Stimulated activated CD8-positive, alpha-beta memory T cell treated with anti-CD3 and anti-CD28 coated beads, Interleukin-2, amount 100 ng/mL, for 1 hour (primary cell): ENCODE measurements around the gene PLD1.
"Not testable (repeated sequence)": the region's sequence is repeated elsewhere in the genome, so short reads cannot be mapped to it uniquely, and the experiment has no call there.

Source experiments
- DNase-seq, 2 donors: peaks; one replicate each; pipeline ENCODE4 v3.0.0-alpha.2; 2020; ENCODE audit warnings: low read depth in 2 of 2

Gene PLD1

DNA sequence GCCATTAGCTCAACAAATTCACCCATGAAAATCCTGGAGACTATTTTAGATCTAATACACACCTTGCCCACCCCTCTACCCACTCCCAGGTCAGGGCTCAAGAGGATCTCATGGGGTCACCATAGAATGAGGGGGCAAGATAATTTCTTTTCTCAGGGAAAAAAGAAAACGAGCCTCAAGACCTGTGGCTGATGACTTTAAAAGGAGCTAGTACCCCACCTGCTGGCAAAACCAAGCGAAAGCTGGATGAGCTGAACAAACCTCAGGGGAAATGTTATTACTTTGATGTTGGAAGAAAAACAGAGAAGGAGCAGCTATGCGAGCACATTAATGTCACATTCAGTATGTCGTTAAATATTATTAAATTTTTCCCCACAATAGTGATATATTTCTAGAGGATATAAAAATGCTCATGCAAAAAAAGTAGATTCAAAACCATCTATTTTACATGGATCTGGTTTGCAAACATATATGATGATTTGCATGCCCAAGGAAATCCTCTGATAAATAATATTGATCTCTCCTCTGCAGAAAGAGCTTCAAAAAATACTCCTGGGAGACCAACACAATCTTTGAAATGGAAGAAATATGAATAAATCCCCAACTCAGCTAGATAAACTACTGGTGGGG, 37.7 kb downstream of the PLD1 start:
- DNase-seq: no peak

DNA sequence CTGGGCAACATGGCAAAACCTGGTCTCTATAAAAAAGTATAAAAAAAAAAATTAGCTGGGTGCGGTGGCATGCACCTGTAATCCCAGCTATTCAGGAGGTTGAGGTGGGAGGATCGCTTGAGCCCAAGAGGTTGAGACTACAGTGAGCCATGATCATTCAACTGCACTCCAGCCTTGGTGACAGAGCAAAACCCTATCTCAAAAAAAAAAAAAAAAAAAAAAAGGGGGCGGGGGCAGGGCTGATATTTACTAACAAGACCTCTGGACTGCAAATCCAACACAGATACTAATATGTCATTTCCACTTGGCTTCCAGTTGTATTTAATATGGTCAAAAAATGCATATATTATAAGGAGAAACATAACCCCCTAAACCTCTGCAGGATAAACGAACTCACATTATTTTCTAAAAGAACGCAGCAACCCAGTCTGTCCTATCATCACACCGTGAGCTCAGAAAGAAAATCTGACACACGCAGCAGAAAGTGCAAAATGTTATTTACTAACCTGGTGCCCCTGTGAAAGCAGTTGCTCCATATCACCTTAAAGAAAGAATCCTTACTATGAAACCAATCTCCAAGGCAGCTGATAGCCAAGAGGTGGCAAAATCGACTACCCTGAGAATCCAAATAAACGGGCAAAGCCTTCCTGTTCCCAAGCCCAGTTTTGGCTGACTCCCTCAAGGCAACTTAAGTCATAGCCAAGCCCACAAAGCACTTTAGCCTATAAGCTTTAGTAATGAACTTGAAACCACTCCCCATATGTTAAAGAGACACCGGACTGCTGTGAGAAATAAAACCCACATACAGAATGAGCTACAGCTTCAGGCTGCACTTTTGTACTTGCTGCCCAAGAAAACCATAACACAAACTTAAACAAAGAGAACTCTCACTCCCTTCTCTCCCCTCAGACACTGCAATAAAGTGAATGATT, 39.3 kb downstream of the PLD1 start:
- DNase-seq: no peak

DNA sequence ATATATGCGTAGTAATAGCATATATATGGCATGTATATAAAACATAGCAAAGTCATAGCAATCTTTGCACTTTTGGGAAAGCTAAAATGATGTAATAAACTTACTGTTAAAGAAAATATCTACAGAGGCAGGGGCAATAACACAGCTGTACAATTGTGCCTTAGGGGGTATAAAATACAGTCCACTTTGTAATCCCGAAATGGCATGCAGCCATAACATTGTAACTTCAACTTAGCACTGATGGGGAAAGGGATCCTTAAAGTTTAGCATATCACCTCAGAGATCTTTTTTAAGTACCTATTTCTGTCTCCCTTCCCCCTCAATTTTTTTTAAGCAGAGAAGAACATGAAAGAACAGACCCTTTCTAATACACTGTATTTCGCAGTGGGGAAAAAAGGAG, 40.8 kb downstream of the PLD1 start:
- DNase-seq: no peak

DNA sequence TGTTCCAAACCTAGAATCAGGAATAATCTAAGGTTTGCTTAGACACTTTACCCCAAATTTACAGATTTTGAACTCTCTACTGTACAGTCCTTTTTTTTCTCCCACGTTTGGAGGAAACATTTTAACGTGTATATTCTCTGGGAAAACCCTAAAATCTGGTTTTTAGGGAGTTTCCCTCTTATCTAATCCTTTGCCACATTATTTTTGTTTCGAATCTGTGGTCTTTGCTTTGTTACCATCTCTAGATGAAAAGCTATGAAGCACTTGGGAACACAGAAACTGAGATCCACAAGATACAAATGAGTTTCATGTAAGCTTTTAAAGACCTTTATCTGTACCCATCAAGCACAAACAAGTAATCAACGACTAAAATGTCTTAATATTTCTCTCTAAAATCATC, 41.3 kb downstream of the PLD1 start:
- DNase-seq: no peak

DNA sequence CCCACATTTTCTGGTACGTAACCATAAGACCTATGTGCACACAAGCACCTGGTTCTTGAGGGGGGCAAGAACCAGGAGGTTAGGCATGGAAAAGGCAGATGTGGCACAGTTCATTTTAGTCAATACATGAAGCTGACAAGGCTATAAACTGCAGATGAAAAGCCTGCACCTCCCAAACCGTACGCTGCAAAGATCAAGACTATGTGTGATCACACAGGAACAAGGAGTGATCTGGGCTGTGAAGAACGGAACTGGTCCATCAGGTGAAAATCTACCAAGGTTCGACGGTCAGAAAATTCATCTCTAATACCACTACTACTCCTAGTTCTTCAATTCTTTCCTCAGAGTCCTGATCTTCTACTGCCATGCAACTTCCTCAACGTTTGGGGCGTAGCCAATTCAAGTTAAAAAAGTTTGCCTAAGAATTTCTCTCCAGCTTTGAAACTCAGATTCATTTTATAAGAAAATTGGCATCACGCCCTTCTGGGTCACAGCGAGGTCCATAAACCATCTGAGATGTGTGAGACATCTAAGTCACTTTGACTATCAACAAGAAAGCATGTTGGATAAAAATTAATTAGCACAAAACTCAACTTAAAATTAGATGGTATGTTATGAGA, 41.9 kb downstream of the PLD1 start:
- no peak for DNase-seq

DNA sequence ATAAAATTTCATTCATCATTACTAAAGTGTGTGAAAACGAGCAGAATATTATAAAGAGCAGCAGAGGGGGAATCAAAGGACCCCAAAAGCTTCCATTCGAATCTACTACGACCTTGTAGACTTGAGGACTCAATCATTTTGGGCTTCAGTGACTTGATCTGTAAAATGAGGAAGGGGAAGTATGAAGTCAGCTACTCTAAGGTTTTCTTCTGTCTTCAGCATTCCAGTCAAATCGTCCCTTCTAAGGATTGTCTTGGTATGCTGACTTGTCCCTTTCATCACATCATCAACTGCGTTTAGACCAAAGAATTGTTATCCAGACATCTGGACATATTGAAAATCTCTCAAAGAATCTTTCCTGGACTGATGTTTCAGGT, 44.8 kb downstream of the PLD1 start:
- DNase-seq: no peak

DNA sequence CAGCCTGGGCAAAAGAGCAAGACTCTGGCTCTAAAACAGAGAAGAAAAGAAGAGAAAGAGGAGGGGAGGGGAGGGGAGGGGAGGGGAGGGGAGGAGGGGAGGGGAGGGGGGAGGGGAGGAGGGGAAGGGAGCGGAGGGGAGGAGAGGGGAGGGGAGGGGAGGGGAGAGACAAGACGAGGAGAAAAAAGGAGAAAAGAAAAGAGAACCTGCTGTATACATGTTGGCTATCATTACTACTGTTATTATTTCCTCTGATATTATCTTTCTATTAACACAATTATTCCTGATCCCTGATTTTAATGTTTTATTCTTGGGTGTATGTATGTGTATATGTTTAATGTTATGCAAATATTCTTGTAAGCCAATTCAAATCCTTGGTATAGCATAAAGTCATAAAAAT, 46.9 kb downstream of the PLD1 start:
- no peak for DNase-seq

DNA sequence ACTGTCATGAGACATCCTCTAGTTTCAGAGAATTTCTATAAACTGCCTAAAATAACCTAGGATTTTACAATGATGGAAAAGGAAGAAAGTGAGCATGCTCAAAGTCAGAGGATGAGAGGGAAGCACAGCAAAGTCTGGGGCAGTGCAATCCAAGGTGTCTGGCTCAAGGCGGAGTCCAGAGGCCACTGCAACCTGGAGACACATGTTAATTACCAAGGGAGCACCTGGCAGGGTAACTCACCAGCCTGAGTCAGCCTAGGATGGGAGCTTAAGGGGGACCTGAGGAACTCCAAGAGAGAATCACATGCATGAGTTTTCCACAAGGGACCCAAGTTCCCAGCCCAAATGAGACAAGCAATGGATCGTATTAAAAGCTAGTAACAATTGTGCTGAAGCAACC, 49.8 kb downstream of the PLD1 start:
- DNase-seq: no peak

DNA sequence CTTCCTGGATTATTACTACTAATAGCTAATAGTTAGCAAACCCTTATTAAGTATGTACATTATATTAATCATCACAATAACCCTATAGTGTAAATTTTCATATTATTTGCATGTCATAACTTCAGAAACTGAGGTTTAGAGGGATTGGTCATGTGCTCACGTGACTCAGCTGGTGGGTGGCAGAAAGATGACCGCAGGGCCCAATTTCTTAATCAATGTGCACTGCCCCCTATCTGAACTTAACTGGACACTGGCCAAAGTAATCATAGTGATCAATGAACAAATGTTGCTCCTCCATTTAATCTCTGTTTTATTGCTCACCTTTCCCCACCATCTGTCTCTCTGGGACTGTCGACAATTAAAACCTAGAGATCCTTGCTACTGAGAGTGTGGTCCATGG, 52.2 kb downstream of the PLD1 start:
- no peak for DNase-seq

DNA sequence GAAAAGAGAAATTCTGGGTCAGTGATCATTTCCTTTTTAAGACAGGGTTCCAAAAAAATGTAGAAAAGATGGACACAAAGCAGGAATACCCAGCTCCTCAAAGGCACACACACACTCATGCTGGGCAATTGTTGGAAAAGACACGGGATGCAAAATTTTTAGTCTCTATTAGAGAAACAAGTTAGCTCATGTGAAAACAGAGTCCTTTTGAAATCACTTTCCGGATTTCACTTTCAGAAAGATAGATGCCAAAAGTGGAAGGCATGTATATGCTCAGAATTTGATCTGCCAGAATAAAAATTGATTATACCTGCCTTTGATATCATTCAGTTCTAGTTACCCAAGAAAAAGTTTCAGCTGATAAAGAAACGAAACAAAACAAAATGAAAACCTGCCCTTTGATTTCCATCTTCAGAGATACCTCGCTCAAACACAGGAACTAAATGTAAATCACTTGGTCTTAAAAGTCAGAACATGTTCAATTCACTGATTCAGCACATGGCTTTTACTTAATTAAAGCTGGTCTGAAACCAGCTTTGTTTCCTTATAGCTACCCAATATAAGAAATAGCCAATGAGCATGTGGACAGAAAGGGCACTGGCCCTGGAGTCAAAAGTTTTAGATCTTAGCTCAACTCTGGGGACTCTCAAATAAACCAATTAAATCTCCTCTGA, 52.8 kb downstream of the PLD1 start:
- DNase-seq: no peak

DNA sequence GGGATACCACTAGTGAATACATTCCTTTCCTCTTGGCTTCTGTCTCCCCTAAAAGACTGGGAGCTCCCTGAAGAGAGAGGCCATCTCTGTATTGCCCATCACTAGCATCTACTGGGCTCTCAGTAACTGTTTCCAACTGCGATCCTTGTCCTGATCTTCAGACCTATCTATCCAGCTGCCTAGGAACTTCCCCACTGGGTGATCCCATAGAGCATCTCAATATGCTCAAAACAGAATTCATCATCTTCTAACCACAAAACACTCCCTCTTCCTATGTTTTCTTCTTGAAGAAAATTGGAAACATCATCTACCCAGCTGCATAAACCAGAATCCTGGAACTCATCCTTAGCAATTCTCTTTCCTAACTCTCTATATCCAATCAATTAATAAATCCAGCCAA, 54.6 kb downstream of the PLD1 start:
- DNase-seq: no peak

DNA sequence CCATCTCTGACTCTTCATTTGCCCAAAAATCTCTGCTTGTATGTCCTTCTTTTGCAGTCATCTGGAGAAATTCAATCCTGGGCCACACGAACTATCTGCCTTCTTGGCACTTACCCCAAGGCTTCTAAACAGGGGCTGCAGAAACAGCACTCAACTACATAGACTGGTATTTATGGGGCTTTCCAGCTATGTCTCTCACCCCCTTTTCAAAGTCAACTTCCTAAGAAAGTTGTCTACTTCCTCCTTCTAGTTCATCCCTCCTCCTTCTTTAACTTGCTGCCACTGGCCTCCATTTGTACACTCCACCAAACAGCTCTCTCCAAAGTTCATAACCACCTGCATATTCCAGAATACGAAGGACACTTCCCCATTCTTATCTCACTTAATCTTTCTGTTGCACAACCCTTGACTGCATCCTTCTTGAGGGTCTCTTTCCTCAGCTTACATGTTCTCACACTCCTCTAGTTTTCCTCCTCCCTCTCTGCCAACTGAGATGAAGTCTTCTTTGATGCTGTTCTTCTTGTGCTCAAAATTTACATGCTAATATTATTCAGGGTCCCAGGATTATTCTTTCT, 55.2 kb downstream of the PLD1 start:
- no peak for DNase-seq

DNA sequence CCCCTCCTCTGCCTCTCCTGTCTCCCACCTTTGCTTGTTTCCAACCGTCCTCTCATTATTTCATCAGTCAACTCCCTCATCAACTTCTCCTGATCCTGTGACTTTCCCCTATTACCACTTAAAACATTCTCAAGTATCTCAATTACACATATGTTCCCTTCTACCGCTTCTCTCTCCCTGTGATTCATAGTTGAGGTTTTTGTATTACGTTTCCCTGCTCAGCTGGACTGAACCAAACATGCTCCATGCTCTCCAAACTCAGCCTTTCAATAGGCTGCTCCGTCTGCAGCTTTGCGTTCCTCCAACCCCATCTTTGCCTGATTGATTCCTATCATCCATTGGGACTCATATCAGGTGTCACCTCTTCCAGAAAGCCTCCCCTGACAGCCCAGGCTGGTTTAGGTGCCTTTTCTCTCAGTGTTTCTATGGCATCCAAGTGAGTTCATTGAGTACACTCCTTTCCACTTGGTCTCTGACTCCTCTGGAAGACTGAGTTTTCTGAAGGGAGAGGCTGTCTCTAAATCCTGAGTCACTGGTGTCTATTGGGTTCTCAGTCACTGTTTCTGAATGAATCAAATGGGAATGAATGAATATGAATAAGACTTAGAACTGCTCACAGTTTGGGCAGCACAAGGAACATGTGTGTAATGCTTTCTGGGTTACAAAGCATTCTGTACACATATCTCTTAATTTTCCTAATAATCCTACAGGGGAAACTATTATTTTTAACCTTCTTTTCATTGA, 56.4 kb downstream of the PLD1 start:
- DNase-seq: no peak

DNA sequence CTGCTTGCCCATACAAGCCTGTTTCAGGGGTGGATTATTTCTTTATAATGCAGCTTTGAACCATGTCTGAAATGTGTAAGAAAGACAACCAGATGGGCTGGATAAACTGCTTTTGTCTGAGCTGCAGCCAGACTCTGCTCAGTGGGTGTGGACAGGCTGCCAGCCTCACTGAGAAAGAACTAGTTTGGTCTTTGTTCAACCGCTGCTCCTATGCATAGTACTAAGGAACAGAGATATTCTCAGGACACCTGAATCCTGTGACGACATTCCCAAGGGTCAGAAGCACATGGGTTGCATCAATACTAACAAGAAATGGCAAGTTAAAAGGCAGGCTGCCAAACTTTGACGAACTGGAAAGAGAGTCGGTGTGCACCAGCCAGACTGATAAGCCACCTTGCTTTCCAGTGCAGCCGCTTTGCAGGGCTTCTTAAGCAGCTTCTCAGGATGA, 57.2 kb downstream of the PLD1 start:
- no peak for DNase-seq

DNA sequence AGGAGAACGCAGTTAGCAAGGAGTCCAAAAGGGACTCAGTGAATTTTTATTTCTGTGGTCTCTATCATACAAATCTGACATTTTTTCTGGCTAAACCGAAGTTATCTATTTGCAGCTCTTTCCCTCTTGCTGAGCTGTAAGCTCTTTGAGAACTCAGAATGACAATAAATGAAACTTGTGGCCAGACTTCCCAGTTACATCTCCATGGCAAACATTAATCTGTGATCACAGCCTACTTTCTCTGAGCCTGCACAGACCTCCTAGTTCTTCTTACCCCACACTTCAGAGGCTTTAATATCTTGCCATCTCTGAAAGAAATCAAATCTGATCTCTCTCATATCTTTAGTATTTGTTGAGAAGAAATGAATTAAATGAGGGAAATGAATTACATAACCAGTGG, 58.0 kb downstream of the PLD1 start:
- no peak for DNase-seq

DNA sequence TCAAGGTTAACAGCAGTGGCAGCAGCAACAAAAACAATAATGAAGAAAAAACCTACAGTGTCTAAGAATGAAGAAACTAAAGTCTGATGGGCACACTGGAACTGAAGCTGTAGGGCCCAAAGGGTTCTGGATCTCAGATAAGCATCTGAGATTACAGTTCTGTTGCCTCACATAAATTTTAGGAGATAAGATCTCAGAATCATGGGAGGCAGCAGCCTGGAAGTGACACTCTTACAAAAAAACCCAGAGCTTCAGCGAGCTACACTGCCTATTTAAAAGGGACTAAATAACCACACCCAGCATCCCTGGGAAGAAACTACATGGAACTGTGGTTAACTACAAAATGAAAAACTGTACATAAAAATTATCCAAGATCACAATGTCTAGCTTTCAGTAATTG, 61.2 kb downstream of the PLD1 start:
- no peak for DNase-seq

DNA sequence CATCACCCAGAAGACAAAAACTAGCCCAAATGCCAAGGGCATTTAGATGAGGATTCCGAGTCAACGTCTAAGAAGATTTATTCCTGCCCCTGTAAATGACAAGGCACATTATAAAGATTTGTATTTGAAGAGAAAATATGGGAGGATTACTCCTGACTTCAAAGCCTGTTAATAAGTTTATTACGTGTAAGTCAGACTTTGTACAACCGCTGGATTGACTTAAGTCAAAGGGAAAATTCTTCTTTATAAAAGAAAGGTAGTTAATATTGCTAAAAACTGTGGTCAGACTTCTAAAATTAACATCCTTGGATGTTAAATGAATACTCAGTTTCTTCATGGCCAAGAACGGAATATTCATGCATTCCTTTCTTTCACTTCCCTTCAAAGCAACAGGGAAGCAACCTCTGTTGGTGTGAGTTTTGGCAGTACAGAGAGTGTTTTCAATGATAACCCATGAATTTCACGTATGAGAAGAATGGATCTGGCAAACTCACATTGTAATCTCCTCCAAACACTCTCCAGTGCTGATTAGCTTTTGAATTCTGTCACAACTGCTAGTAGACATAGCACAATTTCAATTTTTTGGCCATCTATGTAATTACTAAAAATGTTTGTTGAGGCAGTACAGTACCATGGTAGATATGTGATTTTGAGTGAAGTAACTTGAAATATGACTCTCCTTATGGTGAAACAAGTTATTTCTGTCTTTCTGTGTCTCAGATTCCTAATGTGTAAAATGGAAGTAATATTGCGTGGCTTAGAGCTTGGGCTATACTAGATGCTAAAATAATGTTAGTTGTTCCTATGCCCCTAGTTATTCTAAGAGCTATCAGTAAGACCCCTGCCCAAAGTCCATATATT, 62.0 kb downstream of the PLD1 start:
- no peak for DNase-seq

DNA sequence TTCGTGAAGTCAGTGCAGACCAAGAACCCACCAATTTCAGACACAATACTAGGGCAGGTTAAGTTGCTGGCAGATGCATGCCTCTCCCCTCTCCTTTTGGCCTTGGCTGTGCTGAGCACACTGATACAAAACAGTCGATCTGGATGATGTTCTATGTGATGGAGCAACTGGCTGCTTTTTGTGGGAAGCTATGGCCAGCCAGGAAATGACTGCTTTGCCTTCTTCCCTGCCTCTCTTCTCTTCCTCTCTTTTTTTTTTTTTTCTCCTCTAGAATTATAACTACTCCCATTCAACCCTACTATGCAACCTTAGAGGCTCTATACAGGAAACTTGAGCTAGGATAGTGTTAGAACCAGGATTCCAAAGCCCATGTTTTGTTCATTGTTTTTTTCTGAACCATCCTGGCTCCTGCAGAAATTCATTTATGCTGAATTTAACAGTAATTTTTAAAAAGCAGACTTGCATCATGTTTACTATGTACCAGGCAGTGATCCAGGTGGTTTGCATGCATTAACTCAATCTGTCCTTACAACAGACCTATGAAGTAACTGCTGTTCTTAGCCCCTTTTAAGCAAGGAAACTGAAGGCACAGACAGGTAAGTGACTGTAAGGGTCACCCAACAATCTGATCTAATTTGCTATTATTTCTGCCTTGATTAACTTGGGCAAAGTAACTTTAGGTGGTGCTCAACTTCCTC, 62.9 kb downstream of the PLD1 start:
- no peak for DNase-seq

DNA sequence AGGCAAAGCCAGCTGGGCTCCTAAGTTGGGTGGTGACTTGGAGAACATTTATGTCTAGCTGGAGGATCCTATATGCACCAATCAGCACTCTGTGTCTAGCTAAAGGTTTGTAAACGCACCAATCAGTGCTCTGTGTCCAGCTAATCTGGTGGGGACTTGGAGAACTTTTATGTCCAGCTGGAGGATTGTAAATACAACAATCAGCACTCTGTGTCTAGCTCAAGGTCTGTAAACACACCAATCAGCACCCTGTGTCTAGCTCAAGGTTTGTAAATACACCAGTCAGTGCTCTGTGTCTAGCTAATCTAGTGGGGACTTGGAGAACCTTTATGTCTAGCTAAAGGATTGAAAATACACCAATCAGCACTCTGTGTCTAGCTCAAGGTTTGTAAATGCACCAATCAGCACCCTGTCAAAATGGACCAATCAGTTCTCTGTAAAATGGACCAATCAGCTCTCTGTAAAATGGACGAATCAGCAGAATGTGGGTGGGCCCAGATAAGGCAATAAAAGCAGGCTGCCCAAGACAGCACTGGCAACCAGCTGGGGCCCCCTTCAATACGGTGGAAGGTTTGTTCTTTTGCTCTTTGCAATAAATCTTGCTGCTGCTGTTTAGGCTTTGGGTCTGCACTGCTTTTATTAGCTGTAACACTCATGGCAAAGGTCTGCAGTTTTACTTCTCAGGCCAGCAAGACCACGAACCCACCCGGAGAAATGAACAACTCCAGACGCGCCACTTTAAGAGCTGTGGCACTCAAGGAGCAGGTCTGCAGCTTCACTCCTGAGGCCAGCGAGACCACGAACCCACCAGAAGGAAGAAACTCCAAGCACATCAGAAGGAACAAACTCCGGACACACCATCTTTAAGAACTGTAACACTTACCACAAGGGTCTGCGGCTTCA, 63.7 kb downstream of the PLD1 start:
- not testable (repeated sequence) for DNase-seq
